VCaP (cell line): ENCODE measurements around the gene TMPRSS2.

Source experiments
- H3K27ac ChIP-seq: fragments of 450-650 bp; 2 replicates; pipeline ENCODE4 v1.5.1; 2017
- CTCF ChIP-seq: fragments of 450-650 bp; conservative IDR thresholded peaks from 2 replicates; pipeline ENCODE4 v1.5.1; 2017; ENCODE audit warnings: mild to moderate bottlenecking, moderate library complexity

The TMPRSS2 gene

DNA sequence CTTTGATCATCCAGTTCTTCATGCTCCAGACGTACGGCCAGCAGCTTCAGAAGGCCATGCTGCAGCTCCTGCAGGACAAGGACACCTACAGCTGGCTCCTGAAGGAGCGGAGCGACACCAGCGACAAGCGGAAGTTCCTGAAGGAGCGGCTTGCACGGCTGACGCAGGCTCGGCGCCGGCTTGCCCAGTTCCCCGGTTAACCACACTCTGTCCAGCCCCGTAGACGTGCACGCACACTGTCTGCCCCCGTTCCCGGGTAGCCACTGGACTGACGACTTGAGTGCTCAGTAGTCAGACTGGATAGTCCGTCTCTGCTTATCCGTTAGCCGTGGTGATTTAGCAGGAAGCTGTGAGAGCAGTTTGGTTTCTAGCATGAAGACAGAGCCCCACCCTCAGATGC, 49.4 kb downstream of the TMPRSS2 start:
- H3K27ac ChIP-seq, result no peak overlapping the region
- no peak for TF ChIP-seq CTCF

GRCh38 chr21:41458121-41458520, 49.8 kb downstream of the TMPRSS2 start:
- no peak overlapping the region for H3K27ac ChIP-seq
- no peak for TF ChIP-seq CTCF

- no peak for TF ChIP-seq CTCF
Observed at GRCh38 chr21:41453761-41454160, 54.2 kb downstream of the TMPRSS2 start.

DNA sequence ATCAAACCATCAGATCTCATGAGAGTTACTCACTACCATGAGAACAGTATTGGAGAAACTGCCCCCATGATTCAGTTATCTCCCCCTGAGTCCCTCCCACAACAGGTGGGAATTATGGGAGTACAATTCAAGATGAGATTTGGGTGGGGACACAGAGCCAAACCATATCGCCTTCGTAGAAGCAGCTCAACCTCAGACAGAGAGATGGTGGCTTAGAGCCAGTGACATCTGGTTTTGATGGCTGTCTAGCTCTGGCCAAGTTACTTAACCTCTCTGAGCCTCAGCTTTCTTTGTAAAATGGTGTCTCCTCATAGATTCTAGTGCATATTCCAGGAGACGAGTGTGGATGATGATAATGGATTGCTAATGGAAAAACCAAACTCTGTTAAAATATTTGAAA, 54.8 kb downstream of the TMPRSS2 start:
- no peak for TF ChIP-seq CTCF
- no peak overlapping the region for H3K27ac ChIP-seq

More at GRCh38 chr21:41453761-41454160, 54.2 kb downstream of the TMPRSS2 start:
- H3K27ac ChIP-seq, result no peak overlapping the region

GRCh38 chr21:41451753-41452676, 55.9 kb downstream of the TMPRSS2 start:
- no peak for TF ChIP-seq CTCF
- H3K27ac ChIP-seq, result no peak overlapping the region

- no peak for TF ChIP-seq CTCF
- no peak overlapping the region for H3K27ac ChIP-seq
Observed at GRCh38 chr21:41449613-41450012, 58.3 kb downstream of the TMPRSS2 start.

DNA sequence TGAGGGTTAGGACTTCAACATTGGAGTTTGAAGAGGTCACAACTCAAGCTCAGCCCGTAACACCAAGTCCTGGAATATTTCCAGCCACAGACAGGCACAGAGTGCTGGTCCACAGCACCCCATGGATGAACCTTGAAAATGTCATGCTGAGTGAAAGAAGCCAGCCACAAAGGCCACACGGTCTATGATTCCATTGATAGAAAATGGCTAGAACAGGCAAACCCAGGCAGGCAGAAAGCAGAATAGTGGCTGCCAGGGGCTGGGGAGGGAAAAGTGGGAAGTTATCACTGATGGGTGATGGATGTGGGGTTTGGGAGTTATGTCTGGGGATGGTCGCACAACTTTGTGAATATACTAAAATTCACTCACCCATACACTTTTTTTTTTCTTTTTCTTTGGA, 60.6 kb downstream of the TMPRSS2 start:
- no peak overlapping the region for H3K27ac ChIP-seq
- no peak for TF ChIP-seq CTCF
